ENCODE results near the gene OR8B8.

The OR8B8 gene

GRCh38 chr11:124442442-124442841, 3.1 kb downstream of the OR8B8 start:
- no peak for TF ChIP-seq REST (IDR thresholded peaks at IDR 0.05; ENCODE audit: low read depth)

GRCh38 chr11:124441519-124441918, 4.0 kb downstream of the OR8B8 start:
- no peak for TF ChIP-seq CEBPB (IDR thresholded peaks at IDR 0.05)
- TF ChIP-seq ZBTB7A (IDR thresholded peaks at IDR 0.05; ENCODE audit: low read depth) = no peak
- TF ChIP-seq EGR1 (IDR thresholded peaks at IDR 0.05) = no peak
- no peak for TF ChIP-seq CREB1 (IDR thresholded peaks at IDR 0.05; ENCODE audit: low read depth)
- TF ChIP-seq MAX (IDR thresholded peaks at IDR 0.05) = no peak

- no peak for TF ChIP-seq FOXM1 (IDR thresholded peaks at IDR 0.05; ENCODE audit: borderline replicate concordance, low read depth)
- TF ChIP-seq ZBTB7A (IDR thresholded peaks at IDR 0.05; ENCODE audit: low read depth) = no peak
These were observed 4.4 kb downstream of the OR8B8 start for GRCh38 chr11:124441081-124441480.

GRCh38 chr11:124440608-124441007, 4.9 kb downstream of the OR8B8 start:
- TF ChIP-seq TEAD4 (IDR thresholded peaks at IDR 0.05) (no peak), RAD21 (IDR thresholded peaks at IDR 0.05; ENCODE audit: low read depth) (no peak), TAF1 (IDR thresholded peaks at IDR 0.05; ENCODE audit: low read depth) (no peak), TCF12 (IDR thresholded peaks at IDR 0.05; ENCODE audit: low read depth) (no peak), MAX (IDR thresholded peaks at IDR 0.05) (no peak), REST (IDR thresholded peaks at IDR 0.05; ENCODE audit: low read depth) (no peak), EP300 (IDR thresholded peaks at IDR 0.05; ENCODE audit: borderline replicate concordance) (no peak), CREB1 (IDR thresholded peaks at IDR 0.05; ENCODE audit: low read depth) (no peak), USF1 (IDR thresholded peaks at IDR 0.05) (no peak), ZBTB7A (IDR thresholded peaks at IDR 0.05; ENCODE audit: low read depth) (no peak), EGR1 (IDR thresholded peaks at IDR 0.05) (no peak)

GRCh38 chr11:124434699-124435098, 10.8 kb downstream of the OR8B8 start:
- no peak for TF ChIP-seq EP300 (IDR thresholded peaks at IDR 0.05; ENCODE audit: borderline replicate concordance)
- no peak for TF ChIP-seq EGR1 (IDR thresholded peaks at IDR 0.05)
- TF ChIP-seq FOXM1 (IDR thresholded peaks at IDR 0.05; ENCODE audit: borderline replicate concordance, low read depth) = no peak
- no peak for TF ChIP-seq YY1 (IDR thresholded peaks at IDR 0.05; ENCODE audit: low read depth)
- TF ChIP-seq NFIC (IDR thresholded peaks at IDR 0.05) = no peak
- TF ChIP-seq TEAD4 (IDR thresholded peaks at IDR 0.05) = no peak
- no peak for TF ChIP-seq REST (IDR thresholded peaks at IDR 0.05; ENCODE audit: low read depth)
- no peak for TF ChIP-seq TAF1 (IDR thresholded peaks at IDR 0.05; ENCODE audit: low read depth)

GRCh38 chr11:124429599-124429998, 15.9 kb downstream of the OR8B8 start:
- TF ChIP-seq RAD21 (IDR thresholded peaks at IDR 0.05; ENCODE audit: low read depth) = no peak
- no peak for TF ChIP-seq CREB1 (IDR thresholded peaks at IDR 0.05; ENCODE audit: low read depth)
- TF ChIP-seq TCF12 (IDR thresholded peaks at IDR 0.05; ENCODE audit: low read depth) = no peak
- no peak for TF ChIP-seq MAX (IDR thresholded peaks at IDR 0.05)
- no peak for TF ChIP-seq NFIC (IDR thresholded peaks at IDR 0.05)
- no peak for TF ChIP-seq YY1 (IDR thresholded peaks at IDR 0.05; ENCODE audit: low read depth)
- TF ChIP-seq ZBTB7A (IDR thresholded peaks at IDR 0.05; ENCODE audit: low read depth) = no peak
- no peak for TF ChIP-seq EGR1 (IDR thresholded peaks at IDR 0.05)
- no peak for TF ChIP-seq REST (IDR thresholded peaks at IDR 0.05; ENCODE audit: low read depth)
- no peak for TF ChIP-seq TEAD4 (IDR thresholded peaks at IDR 0.05)
- no peak for TF ChIP-seq USF1 (IDR thresholded peaks at IDR 0.05)
- no peak for TF ChIP-seq FOXM1 (IDR thresholded peaks at IDR 0.05; ENCODE audit: borderline replicate concordance, low read depth)
- TF ChIP-seq EP300 (IDR thresholded peaks at IDR 0.05; ENCODE audit: borderline replicate concordance) = no peak
- no peak for TF ChIP-seq CEBPB (IDR thresholded peaks at IDR 0.05)
- no peak for TF ChIP-seq TAF1 (IDR thresholded peaks at IDR 0.05; ENCODE audit: low read depth)

All from Ishikawa (cell line).